ENCODE results near the gene LBH.

DNA sequence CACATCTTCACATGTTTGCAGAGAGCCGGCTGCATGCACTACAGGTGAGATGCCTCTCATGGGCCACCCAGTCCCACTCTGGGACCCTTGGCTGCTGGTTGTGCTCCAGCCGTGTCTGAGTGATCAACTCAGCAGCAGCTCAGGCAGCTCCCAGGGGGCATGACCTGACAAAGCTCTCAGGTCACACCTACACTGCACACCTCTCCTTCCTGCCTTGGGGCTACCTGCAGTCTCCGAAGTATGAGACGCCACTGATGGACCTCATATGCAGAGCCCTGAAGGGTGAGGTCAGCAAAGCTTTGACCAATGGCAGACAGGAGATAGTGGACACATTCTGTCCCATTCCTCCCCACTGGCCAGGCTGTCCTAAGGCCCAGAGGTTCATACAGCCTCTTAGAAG, 51.4 kb downstream of the LBH start:
- TF ChIP-seq SUZ12 (IDR thresholded peaks at IDR 0.05; ENCODE audit: extremely low read depth, insufficient read depth, insufficient read length) = no peak
- no peak for TF ChIP-seq ZNF274 (IDR thresholded peaks at IDR 0.05; ENCODE audit: low read depth, low read length)
